ENCODE measurements around the gene DAPL1. TPM values are rescaled to one million over a fixed set of nuclear protein-coding genes. Genes with fewer than 3 reads are reported as not detected.

Gene DAPL1
- total and polyA plus RNA-seq, 8 donors: 1.4 to 138 TPM; not detected in 6

- TF ChIP-seq POLR2AphosphoS5 (IDR thresholded peaks at IDR 0.05) (no peak), EP300 (IDR thresholded peaks at IDR 0.05) (no peak), POLR2A (IDR thresholded peaks at IDR 0.05) (no peak), CTCF (IDR thresholded peaks at IDR 0.05) (no peak)
- 55 to 94% (median 85%) methylated on average over 1 of the region's 1 CpG for WGBS, 5 donors
Observed at GRCh38 chr2:158815166-158815565, 20.0 kb downstream of the DAPL1 start.

DNA sequence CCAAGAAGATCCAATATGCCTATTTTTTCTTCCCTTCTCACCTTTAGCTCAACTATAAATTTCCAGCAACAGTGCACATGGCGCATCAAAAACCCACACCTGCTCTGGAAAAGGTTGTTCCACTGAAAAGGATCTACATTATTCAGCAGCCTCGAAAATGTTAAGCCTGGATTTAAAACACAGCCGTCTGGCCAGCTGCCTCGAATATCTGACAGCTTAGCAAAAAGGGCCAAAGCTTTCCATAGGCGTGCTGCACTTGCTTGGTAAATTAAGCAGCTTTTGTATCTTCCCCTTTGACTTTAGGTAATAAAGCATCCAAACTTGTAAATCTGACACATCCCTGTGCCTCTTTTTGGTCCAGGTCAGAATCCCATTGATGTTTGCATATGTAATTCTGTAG, 20.5 kb downstream of the DAPL1 start:
- intact Hi-C loops (cut with DNase I; ENCODE audit: low total_unique reads): no loop called here
- no peak for TF ChIP-seq EP300 (IDR thresholded peaks at IDR 0.05)
- no peak for TF ChIP-seq POLR2AphosphoS5 (IDR thresholded peaks at IDR 0.05)
- TF ChIP-seq CTCF (IDR thresholded peaks at IDR 0.05): no peak
- TF ChIP-seq POLR2A (IDR thresholded peaks at IDR 0.05): no peak
- 71 to 83% (median 75%) methylated on average over 5 of the region's 5 CpGs for WGBS, 5 donors

More at GRCh38 chr2:158815166-158815565, 20.0 kb downstream of the DAPL1 start:
- no peaks in the 10 kb centered on the region for H3K27me3 ChIP-seq
- H3K27ac ChIP-seq: no peak overlapping the region
- H3K4me1 ChIP-seq: peaks cover 0 to 14% (median 4%) of the 10 kb centered on the region in 4 donors
- intact Hi-C loops (cut with DNase I; ENCODE audit: low total_unique reads): no loop called here
- H3K36me3 ChIP-seq: no peaks in the 10 kb centered on the region
- DNase-seq: no peak
- H3K4me3 ChIP-seq: no peak overlapping the region
- no peaks in the 10 kb centered on the region for H3K9me3 ChIP-seq

GRCh38 chr2:158817588-158817987, 22.5 kb downstream of the DAPL1 start:
- no peak for TF ChIP-seq POLR2AphosphoS5 (IDR thresholded peaks at IDR 0.05)
- no peak for TF ChIP-seq CTCF (IDR thresholded peaks at IDR 0.05)
- TF ChIP-seq POLR2A (IDR thresholded peaks at IDR 0.05): no peak
- TF ChIP-seq EP300 (IDR thresholded peaks at IDR 0.05): no peak
- Histone ChIP-seq H3K27ac (no peak overlapping the region), H3K9me3 (no peaks in the 10 kb centered on the region), H3K4me1 (peaks cover 0 to 14% (median 0%) of the 10 kb centered on the region in 4 donors), H3K4me3 (no peak overlapping the region), H3K27me3 (no peaks in the 10 kb centered on the region), H3K36me3 (no peaks in the 10 kb centered on the region)
- 70 to 82% (median 80%) methylated on average over 3 of the region's 3 CpGs for WGBS, 5 donors
- intact Hi-C loops (cut with DNase I; ENCODE audit: low total_unique reads): no loop called here
- no peak for DNase-seq

More for the DNA sequence above, 20.5 kb downstream of the DAPL1 start:
- Histone ChIP-seq H3K36me3 (no peaks in the 10 kb centered on the region), H3K27ac (no peak overlapping the region), H3K9me3 (no peaks in the 10 kb centered on the region), H3K4me3 (no peak overlapping the region), H3K4me1 (peaks cover 0 to 14% (median 4%) of the 10 kb centered on the region in 4 donors), H3K27me3 (no peaks in the 10 kb centered on the region)
- peak in 1 of 2 donors; percentile 47 for DNase-seq

GRCh38 chr2:158818511-158818910, 23.4 kb downstream of the DAPL1 start:
- Histone ChIP-seq H3K27me3 (no peaks in the 10 kb centered on the region), H3K9me3 (no peaks in the 10 kb centered on the region), H3K27ac (no peak overlapping the region), H3K36me3 (no peaks in the 10 kb centered on the region), H3K4me3 (no peak overlapping the region), H3K4me1 (peaks cover 0 to 14% (median 0%) of the 10 kb centered on the region in 4 donors)
- DNase-seq: peak in 1 of 2 donors; percentile 31
- WGBS, 5 donors: 25 to 47% (median 43%) methylated on average over 3 of the region's 3 CpGs
- intact Hi-C loops (cut with DNase I; ENCODE audit: low total_unique reads): no loop called here
- TF ChIP-seq EP300 (IDR thresholded peaks at IDR 0.05): no peak
- TF ChIP-seq POLR2AphosphoS5 (IDR thresholded peaks at IDR 0.05): no peak
- no peak for TF ChIP-seq POLR2A (IDR thresholded peaks at IDR 0.05)
- no peak for TF ChIP-seq CTCF (IDR thresholded peaks at IDR 0.05)

Data from stomach (tissue), 9 donors.